Stimulated activated CD4-positive, alpha-beta T cell treated with anti-CD3 and anti-CD28 coated beads, Interleukin-1b, Interleukin-23, amount 100 ng/mL, for 48 hours (primary cell): Measurements from ENCODE around the gene ATP4B.

Source experiments
- DNase-seq: peaks from one replicate; pipeline ENCODE4 v3.0.0-alpha.2; 2020

The ATP4B gene

DNA sequence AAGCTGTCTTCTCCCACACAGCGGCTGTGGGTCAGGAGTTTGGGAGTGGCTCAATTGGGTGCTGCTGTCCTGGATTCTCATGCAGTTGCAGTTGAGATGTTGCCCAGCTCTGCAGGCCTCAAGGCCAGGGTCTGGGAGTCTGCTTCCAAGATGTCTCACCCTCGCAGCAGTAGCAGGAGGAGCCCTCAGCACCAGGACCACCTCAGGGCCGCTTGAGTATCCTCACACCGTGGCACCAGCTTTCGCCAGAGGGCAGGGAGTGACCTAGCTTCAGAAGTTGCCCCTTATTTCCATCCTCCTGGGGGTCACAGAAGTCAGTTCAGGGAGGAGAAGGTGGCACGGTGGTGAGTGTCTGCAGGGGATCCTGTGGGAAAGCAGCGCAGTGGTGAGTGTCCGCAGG, 52.5 kb downstream of the ATP4B start:
- DNase-seq = no peak

DNA sequence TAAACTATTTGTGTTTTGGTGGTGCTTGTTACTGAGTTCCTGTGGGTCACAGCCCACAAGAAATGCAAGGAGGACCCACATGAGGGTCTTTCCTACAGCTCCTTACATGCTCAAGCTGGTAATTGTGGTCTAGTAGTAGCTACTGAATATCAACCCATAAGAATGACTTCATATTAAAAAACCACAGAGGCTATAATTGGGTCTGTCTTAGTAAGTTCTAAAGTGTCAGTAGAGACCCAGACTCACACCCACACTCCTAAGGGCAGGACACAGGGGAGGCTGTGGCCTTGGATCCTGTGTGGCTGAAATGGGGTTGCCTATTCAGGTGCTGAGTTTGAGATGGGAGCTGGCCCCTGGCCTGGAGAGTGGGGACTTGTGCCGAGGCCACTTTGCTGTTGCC, 53.8 kb downstream of the ATP4B start:
- no peak for DNase-seq

DNA sequence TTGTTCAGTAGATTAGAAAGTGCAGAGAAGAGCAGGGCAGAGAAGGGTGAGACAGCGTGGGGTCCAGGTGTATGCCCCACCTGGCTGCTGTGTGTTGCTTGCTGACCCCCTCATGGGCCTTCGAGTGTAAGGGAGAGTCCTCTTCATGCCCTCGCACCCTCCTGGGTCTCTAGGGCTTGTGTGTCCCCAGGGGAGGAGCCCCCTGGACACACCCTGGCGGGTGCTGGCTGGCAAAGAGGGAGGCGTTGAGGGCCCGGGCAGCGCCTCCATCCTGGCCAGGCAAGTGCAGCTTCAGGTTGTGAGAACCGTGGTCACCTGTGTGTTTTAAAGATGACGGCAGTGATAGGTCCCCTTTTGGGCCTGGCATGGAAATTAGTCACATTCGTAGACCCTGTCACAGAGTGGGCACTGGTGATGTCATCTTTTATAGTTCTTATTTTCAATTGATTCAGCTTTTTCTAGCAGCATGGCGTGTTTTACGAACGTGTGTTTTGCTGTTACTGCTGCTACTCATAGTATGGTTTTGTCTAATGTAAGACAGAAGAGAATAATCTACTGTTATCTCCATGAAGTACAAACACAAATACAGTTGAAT, 54.8 kb downstream of the ATP4B start:
- DNase-seq = no peak

DNA sequence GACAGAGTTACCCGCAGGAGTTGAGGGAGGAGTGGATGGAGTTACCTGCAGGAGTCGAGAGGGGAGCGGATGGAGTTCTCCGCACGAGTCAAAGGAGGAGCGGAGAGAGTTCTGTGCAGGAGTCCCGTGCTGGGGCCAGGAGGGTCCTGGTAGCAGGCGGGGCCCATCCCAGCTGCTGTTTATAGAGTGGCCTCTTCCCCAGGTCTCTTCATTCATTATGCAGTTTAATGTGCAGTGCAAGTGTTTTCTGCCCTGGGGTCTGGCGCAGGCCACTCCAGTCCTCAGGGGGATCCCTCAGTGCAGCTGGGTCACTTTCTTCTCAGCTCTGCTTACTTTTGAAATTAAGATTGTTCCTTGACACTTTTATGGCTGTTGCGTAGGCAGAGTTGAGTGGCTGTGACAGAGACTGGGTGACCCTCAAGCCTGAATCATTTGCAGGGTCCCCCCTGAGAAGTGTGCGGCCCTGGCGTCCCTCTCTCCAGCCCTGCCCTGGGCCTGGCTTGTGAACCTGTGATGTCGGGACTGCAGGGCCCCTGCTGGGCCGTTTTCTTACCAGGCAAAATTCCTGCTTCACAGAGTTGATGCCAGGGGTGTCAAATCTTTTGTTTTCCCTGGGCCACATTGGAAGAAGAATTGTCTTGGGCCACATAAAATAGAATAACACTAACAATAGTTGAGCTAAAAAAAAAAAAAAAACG, 55.6 kb downstream of the ATP4B start:
- DNase-seq = no peak

DNA sequence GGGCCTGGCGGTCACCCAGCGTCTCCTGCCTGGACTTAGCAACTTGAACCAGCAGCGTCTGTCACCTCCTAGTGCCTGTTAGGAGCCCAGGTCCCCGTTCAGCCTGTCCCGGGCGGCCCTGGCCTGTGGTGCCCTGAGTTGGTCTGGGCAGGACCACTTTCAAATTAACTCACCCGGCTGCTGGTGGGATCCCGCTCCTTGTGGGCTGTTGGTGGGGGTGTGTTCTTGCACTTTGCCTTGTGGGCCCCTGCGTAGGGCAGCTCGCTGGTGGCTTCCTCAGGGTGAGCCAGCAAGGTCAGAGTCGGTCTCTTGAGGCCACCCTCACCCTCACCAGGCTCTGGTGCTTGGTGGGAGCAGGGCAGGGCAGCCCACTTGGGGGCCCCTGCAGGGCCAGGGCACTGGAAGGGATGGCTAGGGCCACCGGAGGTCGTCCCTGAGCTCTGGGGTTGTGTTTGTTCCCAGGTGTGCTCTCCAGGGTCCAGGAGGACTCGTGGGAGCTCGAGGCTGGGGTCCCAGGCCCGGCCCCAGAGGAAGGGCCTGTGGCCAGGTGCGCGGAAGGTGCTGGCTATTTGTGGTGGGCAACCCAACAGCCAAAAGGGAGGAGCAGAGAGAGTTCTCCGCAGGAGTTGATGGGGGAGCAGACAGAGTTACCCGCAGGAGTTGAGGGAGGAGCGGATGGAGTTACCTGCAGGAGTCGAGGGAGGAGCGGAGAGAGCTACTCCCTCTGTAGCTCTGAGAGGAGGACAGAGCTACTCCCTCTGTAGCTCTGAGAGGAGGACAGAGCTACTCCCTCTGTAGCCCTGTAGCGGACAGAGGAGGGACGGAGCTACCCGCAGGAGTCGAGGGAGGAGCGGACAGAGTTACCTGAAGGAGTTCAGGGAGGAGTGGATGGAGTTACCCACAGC, 56.6 kb downstream of the ATP4B start:
- DNase-seq = no peak

DNA sequence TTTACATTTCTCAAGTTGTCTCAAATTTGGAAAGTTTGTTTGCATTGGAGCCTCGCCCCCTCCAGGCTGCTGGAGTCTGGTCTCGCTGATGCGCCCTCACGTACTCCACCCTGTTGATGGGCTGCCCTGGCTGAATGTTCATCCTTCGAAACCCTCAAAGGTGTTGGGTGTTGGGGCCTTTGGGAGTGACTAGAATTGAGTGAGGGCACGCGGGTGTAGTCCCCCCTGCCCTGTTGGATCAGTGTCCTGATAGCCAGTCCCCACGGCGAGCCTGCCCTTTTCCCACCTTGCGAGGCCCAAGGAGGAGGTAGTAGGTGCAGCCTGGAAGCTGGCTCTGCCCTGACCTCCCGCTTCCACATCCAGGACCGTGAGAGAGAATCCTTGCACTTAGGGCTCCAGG, 58.6 kb downstream of the ATP4B start:
- no peak for DNase-seq
